Activated CD4-positive, alpha-beta T cell treated with anti-CD3 and anti-CD28 coated beads, Interleukin-2, amount 10 ng/mL, durations not matched to agents 24 days and 14 days (primary cell): ENCODE results near the gene UNC119B. TPM values are rescaled to one million over a fixed set of nuclear protein-coding genes. Genes with fewer than 3 reads are reported as not detected.
"Not testable (repeated sequence)": the region's sequence is repeated elsewhere in the genome, so short reads cannot be mapped to it uniquely, and the experiment has no call there.

Experiments
- DNase-seq: peaks from one replicate; pipeline ENCODE4 v3.0.0; 2022
- H3K27ac Mint-ChIP-seq: one replicate; pipeline ENCODE4 v1.8.0; 2022; ENCODE audit warnings: mild to moderate bottlenecking, mixed read lengths
- H3K27me3 Mint-ChIP-seq: one replicate; pipeline ENCODE4 v1.8.0; 2022; ENCODE audit warnings: mixed read lengths
- H3K36me3 Mint-ChIP-seq: one replicate; pipeline ENCODE4 v1.8.0; 2022; ENCODE audit warnings: low read depth, mild to moderate bottlenecking, mixed read lengths
- H3K4me1 Mint-ChIP-seq: one replicate; pipeline ENCODE4 v1.8.0; 2021; ENCODE audit warnings: mixed read lengths
- H3K4me3 Mint-ChIP-seq: one replicate; pipeline ENCODE4 v1.8.0; 2022; ENCODE audit warnings: mild to moderate bottlenecking, moderate library complexity, mixed read lengths
- H3K9me3 Mint-ChIP-seq: one replicate; pipeline ENCODE4 v1.8.0; 2021; ENCODE audit warnings: mixed read lengths
- intact Hi-C: fragments of 100-400 bp; cut with micrococcal nuclease; formaldehyde crosslinking; loops from one replicate; pipeline ENCODE4 v1.15.1; 2023
- total RNA-seq: library from RNA; stranded (reverse); gene quantifications from 2 replicates; pipeline ENCODE4 v1.2.3, GENCODE V29; 2022

Gene UNC119B
- 25.5 and 26.2 TPM in 2 replicates for total RNA-seq

DNA sequence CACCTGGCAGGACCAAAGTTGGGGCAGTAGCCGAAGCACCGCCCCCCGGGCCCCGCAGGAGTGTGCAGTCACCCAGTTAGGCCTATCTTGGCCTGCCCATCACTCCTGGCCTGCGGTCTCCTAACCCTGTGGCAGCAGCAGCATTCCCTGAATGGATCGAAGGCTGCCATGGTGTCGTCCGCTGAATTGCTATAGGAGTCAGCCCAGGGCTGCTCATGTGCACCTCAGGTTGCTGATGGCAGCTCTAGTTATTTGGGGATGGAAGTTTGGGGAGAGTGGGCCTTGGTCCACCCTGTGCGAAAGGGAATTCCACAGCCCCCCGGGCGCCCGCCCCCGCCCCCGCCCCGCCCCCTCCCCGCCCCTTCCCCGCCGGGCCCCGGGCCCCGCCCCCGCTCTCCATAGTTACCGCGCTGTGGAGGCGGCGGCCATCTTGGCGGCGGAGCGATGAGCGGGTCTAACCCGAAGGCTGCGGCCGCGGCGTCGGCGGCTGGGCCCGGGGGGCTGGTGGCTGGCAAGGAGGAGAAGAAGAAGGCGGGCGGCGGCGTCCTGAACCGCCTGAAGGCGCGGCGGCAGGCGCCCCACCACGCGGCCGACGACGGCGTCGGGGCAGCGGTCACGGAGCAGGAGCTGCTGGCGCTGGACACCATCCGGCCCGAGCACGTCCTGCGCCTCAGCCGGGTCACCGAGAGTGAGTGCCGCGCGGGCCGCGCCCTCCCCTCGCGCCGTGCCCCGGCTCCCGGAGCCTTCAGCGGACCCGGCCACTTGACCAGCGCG lies at the start of gene UNC119B:
Gene UNC119B (plus strand): TSS at position 428 of the 774 bp plus-strand sequence. CDS start 17 bp downstream, at position 445.
- Mint-ChIP-seq H3K4me3 (peak within 1 kb of the TSS; percentile 84), H3K27ac (peak within 1 kb of the TSS; percentile 76)

DNA sequence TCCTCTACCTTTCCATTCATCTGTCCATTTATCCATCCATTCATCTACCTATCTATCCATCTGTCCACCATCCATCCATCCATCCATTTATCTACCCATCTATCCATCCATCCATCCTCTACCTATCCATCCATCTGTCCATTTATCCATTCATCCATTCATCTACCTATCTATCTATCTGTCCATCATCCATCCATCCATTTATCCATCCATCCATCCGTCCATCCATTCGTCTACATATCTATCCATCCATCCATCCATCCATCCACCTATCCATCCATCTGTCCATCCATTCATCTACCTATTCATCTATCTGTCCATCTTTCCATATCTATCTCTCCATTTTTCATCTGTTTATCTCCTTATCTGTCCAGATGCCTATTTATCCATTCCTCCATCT lies 48.8 kb upstream of the UNC119B start:
- intact Hi-C loops: no loop called here
- Mint-ChIP-seq H3K9me3 (no peaks in the 10 kb centered on the region), H3K27me3 (no peaks in the 10 kb centered on the region), H3K27ac (no peak overlapping the region), H3K36me3 (no peaks in the 10 kb centered on the region), H3K4me3 (no peak overlapping the region), H3K4me1 (no peaks in the 10 kb centered on the region)
- no peak for DNase-seq

More for the DNA sequence above, at the start of gene UNC119B:
- intact Hi-C loops: loop anchor here (2.0 to 10.0 kb wide), 4 partner anchors 15 to 265 kb away; partner anchors contain the start of genes ACADS and HNF1A
- no peaks in the 10 kb centered on the region for H3K27me3 Mint-ChIP-seq
- DNase-seq: peak; percentile 94
- peaks cover 23% of the 10 kb centered on the region for H3K4me1 Mint-ChIP-seq
- no peaks in the 10 kb centered on the region for H3K9me3 Mint-ChIP-seq
- peaks cover 18% of the 10 kb centered on the region for H3K36me3 Mint-ChIP-seq

DNA sequence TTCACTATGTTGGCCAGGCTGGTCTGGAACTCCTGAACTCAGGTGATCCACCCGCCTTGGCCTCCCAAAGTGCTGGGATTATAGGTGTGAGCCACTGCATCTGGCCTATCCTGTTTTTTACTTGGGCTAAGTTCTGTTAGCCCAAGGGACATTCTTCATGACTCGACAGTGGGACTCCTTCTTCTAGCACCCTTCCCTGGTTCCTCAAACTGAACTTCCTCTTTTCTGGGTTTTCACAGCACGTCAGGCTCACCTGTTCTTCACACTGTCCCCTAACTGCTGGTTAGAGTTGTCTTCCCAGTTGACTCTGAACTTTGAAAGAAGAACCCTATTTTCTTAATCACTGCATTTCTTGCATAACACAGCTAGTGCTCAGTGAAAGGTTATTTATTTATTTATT lies 47.4 kb upstream of the UNC119B start:
- Mint-ChIP-seq H3K36me3 (no peaks in the 10 kb centered on the region), H3K9me3 (no peaks in the 10 kb centered on the region), H3K27me3 (no peaks in the 10 kb centered on the region), H3K4me3 (no peak overlapping the region), H3K27ac (no peak overlapping the region), H3K4me1 (no peaks in the 10 kb centered on the region)
- no peak for DNase-seq
- intact Hi-C loops: no loop called here

DNA sequence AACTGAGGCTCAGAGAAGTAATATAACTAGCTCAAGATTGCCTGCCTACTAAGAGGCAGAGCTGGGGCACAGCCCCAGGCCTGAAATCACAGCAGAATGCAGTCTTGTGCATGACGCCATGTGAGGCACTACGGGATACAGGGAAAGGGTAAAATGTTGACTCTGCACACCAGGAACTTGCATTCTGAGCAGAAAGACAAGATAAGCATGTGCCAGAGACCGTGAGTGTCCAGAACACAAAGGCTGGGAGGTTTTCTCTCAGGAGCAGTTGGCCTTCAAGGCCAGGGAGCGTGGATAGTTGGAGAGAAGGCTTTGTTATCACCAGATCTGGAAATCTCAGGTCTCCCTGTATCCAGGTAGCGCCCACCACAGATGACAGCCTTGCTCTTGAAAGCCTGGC lies 46.5 kb upstream of the UNC119B start:
- intact Hi-C loops: no loop called here
- H3K4me1 Mint-ChIP-seq: no peaks in the 10 kb centered on the region
- DNase-seq: no peak
- H3K4me3 Mint-ChIP-seq: no peak overlapping the region
- H3K27me3 Mint-ChIP-seq: no peaks in the 10 kb centered on the region
- no peaks in the 10 kb centered on the region for H3K36me3 Mint-ChIP-seq
- H3K9me3 Mint-ChIP-seq: no peaks in the 10 kb centered on the region
- H3K27ac Mint-ChIP-seq: no peak overlapping the region

DNA sequence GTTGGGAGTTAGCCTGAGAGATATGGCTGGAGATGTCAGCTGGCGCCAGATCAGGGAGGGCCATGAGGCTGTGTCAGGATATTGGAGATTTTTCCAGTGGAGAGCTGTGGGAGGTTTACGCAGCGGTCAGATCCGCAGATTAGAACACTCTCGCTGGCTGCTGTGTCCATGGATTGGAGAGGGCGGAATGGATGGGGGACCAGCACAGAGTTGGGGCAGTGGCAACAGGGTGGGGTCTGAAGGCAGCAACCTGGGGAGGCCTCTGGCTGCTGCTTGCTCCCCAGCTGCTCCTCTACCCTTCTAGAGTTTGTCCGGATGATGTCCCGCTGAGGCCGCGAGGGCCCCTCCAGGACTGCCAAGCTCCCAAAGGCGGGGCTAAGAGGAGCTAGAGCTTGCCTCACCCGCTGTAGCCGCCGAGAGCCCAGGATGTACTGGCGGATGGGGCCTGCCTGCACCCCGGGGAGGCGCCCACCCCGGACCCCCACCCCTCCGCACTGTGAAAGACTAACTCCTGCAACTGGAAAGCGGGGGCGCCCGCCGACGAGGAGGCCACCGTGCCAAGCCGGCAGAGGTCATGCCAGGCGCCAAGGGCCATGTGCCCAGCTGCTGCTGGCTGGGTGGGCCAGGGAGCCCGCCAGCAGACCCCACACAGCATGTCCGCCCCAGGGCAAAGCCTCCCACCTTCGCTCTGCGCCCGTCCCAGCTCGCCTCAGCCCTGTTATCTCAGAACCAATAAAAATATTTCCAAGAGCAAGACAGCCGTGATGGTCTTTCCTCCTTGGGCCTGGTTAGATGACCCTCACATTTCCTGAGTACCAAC lies 43.5 kb upstream of the UNC119B start:
- no peak overlapping the region for H3K4me3 Mint-ChIP-seq

DNA sequence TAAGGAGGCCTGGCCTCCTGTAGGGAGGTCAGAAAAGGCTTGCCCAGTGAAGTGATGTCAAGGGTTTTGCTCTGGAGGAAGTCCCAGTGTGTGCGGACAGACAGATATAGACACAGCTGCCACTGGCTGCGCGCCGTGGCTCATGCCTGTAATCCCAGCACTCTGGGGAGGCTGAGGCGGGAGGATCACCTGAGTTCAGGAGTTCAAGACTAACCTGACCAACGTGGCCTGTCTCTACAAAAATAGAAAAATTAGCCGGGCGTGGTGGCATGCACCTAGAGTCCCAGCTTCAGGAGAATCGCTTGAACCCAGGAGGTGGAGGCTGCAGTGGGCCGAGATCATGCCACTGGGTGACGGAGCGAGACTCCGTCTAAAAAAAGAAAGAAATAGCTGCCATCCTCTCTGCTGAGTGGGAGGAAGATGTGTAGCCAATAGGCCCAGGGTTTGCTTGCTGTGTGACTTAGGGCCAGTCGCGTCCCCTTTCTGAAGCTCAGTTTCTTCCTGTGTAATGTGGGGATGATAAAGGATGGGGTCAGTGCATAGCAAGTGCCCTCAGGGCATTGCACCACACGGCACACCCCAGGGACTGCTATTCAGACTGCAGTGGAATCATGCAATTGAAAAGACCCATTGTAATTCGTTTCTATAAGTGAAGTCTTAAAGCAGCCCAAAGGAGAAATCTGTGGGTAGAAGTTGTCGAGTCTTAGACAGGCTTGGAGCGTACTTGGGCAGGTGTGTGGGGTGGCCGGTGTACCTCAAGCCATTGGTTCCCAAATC lies 42.0 kb upstream of the UNC119B start:
- no peak for DNase-seq
- intact Hi-C loops: no loop called here

More for the DNA sequence above, 43.5 kb upstream of the UNC119B start:
- DNase-seq: no peak
- no peaks in the 10 kb centered on the region for H3K36me3 Mint-ChIP-seq
- no peaks in the 10 kb centered on the region for H3K9me3 Mint-ChIP-seq
- H3K4me1 Mint-ChIP-seq: no peaks in the 10 kb centered on the region
- no peak overlapping the region for H3K27ac Mint-ChIP-seq
- intact Hi-C loops: no loop called here
- H3K27me3 Mint-ChIP-seq: no peaks in the 10 kb centered on the region

DNA sequence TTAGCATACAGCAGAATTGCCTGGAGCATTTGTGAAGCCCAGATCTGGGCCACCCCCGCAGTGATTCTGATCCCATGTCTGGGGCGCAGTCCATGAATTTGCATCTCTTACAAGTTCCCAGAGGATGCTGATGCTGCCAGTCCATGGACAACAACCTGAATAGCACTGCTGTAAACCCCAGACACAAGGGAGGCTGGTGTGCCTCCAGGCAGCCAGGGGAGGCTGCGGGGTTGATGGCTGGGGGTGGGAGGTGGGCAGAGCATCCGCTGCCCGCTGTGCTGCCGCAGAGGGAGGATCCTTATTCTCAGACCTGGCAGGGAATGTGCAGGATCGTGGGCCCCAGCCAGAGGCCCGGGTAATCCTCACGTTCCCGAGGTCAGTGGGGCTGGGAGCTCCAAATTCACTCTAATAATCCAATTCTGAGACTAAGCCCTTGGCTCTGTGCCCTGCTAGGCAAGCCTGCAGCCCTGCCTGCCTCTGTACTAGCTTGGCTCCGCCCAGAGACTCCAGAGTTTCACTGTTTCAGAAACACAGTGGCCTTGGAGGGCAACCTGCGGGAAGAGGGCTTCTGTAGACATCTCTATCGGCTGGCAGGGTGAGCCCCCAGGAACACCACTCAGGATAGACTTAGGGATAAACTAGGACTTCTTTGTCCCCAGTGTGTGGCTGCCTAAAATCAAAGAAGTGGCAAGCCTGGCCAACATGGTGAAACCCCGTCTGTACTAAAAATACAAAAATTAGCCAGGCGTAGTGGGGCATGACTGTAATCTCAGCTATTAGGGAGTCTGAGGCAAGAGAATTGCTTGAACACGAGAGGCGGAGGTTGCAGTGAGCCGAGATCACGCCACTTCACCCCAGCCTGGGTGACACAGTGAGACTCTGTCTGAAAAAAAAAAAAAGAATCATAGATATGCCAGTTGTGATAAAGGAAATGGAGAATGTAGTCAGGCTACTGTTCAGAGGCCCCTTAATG lies 41.1 kb upstream of the UNC119B start:
- H3K27ac Mint-ChIP-seq: no peak overlapping the region
- DNase-seq: no peak
- H3K36me3 Mint-ChIP-seq: no peaks in the 10 kb centered on the region
- H3K9me3 Mint-ChIP-seq: no peaks in the 10 kb centered on the region
- intact Hi-C loops: no loop called here
- H3K27me3 Mint-ChIP-seq: peaks cover under 1% of the 10 kb centered on the region
- H3K4me1 Mint-ChIP-seq: no peaks in the 10 kb centered on the region
- H3K4me3 Mint-ChIP-seq: no peak overlapping the region

More for the DNA sequence above, 42.0 kb upstream of the UNC119B start:
- no peaks in the 10 kb centered on the region for H3K27me3 Mint-ChIP-seq
- no peak overlapping the region for H3K27ac Mint-ChIP-seq
- H3K4me1 Mint-ChIP-seq: no peaks in the 10 kb centered on the region
- no peak overlapping the region for H3K4me3 Mint-ChIP-seq
- no peaks in the 10 kb centered on the region for H3K36me3 Mint-ChIP-seq
- H3K9me3 Mint-ChIP-seq: no peaks in the 10 kb centered on the region

DNA sequence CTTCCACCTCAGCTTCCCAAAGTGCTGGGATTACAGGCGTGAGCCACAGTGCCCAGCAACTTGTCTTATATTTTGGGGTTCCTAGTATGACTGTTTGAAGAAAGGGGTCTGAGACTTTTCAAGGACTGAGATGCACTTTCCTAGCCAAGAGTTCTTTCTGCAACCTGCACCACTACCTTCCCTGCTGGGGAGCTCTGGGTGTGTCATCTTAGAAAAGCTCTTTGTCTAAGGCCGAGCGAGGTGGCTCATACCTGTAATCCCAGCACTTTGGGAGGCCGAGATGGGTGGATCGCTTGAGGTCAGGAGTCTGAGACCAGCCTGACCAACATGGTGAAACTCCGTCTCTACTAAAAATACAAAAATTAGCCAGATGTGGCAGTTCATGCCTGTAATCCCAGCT lies 40.0 kb upstream of the UNC119B start:
- H3K9me3 Mint-ChIP-seq, DNase-seq, H3K27me3 Mint-ChIP-seq, intact Hi-C loops, H3K27ac Mint-ChIP-seq, H3K4me3 Mint-ChIP-seq, H3K36me3 Mint-ChIP-seq, H3K4me1 Mint-ChIP-seq: not testable (repeated sequence)

DNA sequence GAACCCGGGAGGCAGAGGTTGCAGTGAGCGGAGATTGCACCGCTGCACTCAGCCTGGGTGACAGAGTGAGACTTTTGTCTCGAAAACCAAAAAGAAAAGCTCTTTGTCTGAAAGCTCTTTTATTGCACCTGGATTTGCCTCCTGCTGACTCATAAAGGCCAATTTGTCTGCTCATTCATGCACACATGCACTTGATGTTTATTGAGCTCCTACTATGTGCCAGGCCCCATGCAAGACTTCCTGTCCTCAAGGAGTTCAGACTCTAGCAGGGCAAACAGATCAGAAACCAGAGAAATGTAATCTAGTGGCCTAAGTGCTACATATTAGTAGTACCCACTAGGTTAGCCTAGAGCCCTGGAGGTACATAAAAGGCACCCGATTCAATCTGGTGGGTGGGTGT lies 39.6 kb upstream of the UNC119B start:
- H3K27ac Mint-ChIP-seq: no peak overlapping the region
- H3K27me3 Mint-ChIP-seq: peaks cover 4% of the 10 kb centered on the region
- H3K4me3 Mint-ChIP-seq: no peak overlapping the region
- no peak for DNase-seq
- H3K36me3 Mint-ChIP-seq: no peaks in the 10 kb centered on the region
- no peaks in the 10 kb centered on the region for H3K9me3 Mint-ChIP-seq
- intact Hi-C loops: no loop called here
- no peaks in the 10 kb centered on the region for H3K4me1 Mint-ChIP-seq

DNA sequence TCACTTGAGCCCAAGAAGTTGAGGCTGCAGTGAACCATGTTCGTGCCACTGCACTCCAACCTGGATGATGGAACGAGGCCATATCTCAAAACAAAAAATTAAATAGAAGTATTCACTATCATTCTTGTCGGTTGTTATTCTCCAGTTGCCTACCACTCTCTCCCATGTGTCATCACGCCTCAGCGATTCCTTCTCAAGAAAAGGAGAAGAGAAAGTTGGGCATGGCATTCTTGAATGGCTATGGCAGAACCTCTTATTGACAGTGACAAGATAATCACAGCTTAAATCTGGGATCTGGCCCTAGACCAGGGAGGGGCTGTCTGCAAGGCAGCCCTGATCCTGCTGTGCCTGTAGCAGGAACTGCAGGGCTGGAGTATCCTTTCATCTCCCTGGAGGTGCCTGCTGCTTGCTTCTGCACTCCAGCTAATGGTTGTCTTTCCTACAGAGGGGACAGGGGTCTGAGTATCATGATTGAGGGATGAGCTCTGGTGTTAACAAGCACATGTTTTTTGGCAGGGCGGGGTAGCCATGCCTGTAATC lies 36.1 kb upstream of the UNC119B start:
- Mint-ChIP-seq H3K27me3 (peaks cover 4% of the 10 kb centered on the region), H3K4me1 (peaks cover 13% of the 10 kb centered on the region), H3K27ac (no peak overlapping the region), H3K4me3 (no peak overlapping the region), H3K36me3 (no peaks in the 10 kb centered on the region), H3K9me3 (no peaks in the 10 kb centered on the region)
- intact Hi-C loops: no loop called here
- no peak for DNase-seq

DNA sequence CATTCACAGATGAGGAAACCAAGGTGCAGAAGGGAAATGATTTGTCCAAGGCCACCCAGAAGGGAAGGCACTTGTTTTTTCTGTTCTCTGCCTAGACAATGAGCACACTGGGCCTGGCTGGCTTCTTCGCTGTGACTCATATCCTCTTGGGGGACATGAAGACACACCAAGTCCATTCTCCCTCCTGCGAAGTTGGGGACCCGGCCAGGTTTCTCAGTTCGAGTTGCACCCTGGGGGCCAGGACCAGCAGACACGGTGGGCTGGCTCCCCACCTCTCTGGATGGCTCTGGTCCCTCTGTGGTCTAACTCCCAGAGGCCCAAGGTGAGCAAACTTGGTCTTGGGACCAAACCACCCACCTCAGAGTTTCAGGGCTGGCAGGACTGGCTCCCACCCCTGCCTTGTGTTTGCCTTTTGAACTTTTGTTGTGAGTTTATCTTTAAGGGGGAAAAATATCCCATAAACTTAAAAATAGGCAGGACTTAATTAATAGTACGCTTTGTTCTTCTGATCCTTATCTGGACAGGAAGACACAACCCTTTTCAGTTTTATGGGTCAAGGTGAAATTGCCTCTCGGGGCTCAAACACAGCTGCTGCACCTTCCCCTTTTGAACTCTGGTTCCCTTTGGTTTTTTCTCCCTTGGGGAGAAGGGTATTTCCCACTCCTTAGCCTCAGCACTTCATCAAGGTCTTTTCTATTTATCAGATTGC lies 32.3 kb upstream of the UNC119B start:
- Mint-ChIP-seq H3K4me3 (no peak overlapping the region), H3K27ac (peak overlapping the region; percentile 66), H3K36me3 (no peaks in the 10 kb centered on the region), H3K9me3 (no peaks in the 10 kb centered on the region), H3K27me3 (peaks cover 4% of the 10 kb centered on the region), H3K4me1 (peaks cover 17% of the 10 kb centered on the region)
- DNase-seq: peak; percentile 70
- intact Hi-C loops: loop anchor here (5.0 kb wide), 1 partner anchor 34 kb away; the partner anchor contains the start of gene UNC119B

DNA sequence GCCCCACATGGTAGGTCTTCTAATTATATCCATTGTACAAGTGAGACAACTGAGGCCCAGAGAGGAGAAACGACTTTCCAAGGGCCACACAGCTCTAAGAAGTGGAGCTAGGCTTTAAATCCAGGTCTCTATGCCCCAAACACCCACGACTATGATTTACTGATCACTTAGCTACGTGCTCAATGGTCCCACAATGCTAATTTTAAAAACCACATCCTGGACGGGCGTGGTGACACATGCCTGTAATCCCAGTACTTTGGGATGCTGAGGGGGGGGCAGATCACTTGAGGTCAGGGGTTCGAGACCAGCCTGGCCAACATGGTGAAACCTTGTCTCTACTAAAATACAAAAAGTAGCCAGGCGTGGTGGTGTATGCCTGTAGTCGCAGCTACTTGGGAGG lies 31.7 kb upstream of the UNC119B start:
- DNase-seq: no peak
- intact Hi-C loops: loop anchor here (5.0 kb wide), 1 partner anchor 34 kb away; the partner anchor contains the start of gene UNC119B
- Mint-ChIP-seq H3K9me3 (no peaks in the 10 kb centered on the region), H3K27me3 (peaks cover 4% of the 10 kb centered on the region), H3K36me3 (no peaks in the 10 kb centered on the region), H3K4me3 (no peak overlapping the region), H3K27ac (peak overlapping the region; percentile 7), H3K4me1 (peaks cover 21% of the 10 kb centered on the region)
